ENCODE measurements around the gene PRRT2. TPM values are rescaled to one million over a fixed set of nuclear protein-coding genes. Genes with fewer than 3 reads are reported as not detected.

PRRT2 gene
- total RNA-seq, 2 donors from 2014 or later = 8.2 to 15.7 TPM

DNA sequence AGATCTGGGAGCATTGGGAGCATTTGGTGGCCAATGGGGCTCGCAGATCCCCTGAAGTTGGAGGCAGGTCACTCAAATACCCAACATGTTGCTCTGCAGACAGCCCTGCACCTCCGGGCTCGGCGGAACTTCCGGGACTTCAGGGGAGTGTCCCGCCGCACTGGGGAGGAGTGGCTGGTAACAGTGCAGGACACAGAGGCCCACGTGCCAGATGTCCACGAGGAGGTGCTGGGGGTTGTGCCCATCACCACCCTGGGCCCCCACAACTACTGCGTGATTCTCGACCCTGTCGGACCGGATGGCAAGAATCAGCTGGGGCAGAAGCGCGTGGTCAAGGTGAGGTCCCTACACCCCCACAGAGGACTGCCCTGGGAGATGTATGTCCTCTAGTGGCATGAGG lies 24.6 kb downstream of the PRRT2 start:
- 91 to 94% methylated on average over 11 to 15 of the region's 15 CpGs for WGBS, 2 experiments (ENCODE audit: insufficient coverage in 1 of 2, insufficient read length in 1 of 2)
- no peak overlapping the region for H3K27ac ChIP-seq (ENCODE audit: low read depth, low read length)
- no peak for DNase-seq
- Mint-ChIP-seq H3K27me3 (ENCODE audit: insufficient read depth) (no peaks in the 10 kb centered on the region), H3K36me3 (ENCODE audit: low read depth) (no peaks in the 10 kb centered on the region), H3K9me3 (no peaks in the 10 kb centered on the region), H3K27ac (no peak overlapping the region), H3K4me1 (no peaks in the 10 kb centered on the region), H3K4me3 (no peak overlapping the region)
- no peaks in the 10 kb centered on the region for H3K9me3 ChIP-seq (ENCODE audit: control insufficient read depth, low read length)
- H3K9ac ChIP-seq (ENCODE audit: extremely low read depth, low read length, poor library complexity, severe bottlenecking) = no peak overlapping the region
- H3K4me3 ChIP-seq (ENCODE audit: low read length) = no peak overlapping the region
- H3K4me1 ChIP-seq (ENCODE audit: control insufficient read depth, insufficient read depth, low read length) = no peaks in the 10 kb centered on the region
- H3K36me3 ChIP-seq (ENCODE audit: control insufficient read depth, insufficient read depth, low read length) = no peaks in the 10 kb centered on the region
- H3K27me3 ChIP-seq (ENCODE audit: control insufficient read depth, insufficient read depth, low read length, poor library complexity, severe bottlenecking) = no peaks in the 10 kb centered on the region
- TF ChIP-seq CTCF (conservative IDR thresholded peaks at IDR 0.05) = no peak

- Histone ChIP-seq H3K27ac (ENCODE audit: low read depth, low read length) (no peak overlapping the region), H3K27me3 (ENCODE audit: control insufficient read depth, insufficient read depth, low read length, poor library complexity, severe bottlenecking) (no peaks in the 10 kb centered on the region), H3K4me1 (ENCODE audit: control insufficient read depth, insufficient read depth, low read length) (no peaks in the 10 kb centered on the region), H3K4me3 (ENCODE audit: low read length) (no peak overlapping the region), H3K36me3 (ENCODE audit: control insufficient read depth, insufficient read depth, low read length) (no peaks in the 10 kb centered on the region), H3K9me3 (ENCODE audit: control insufficient read depth, low read length) (no peaks in the 10 kb centered on the region), H3K9ac (ENCODE audit: extremely low read depth, low read length, poor library complexity, severe bottlenecking) (no peak overlapping the region)
- TF ChIP-seq CTCF (conservative IDR thresholded peaks at IDR 0.05) = no peak
- Mint-ChIP-seq H3K36me3 (ENCODE audit: low read depth) (no peaks in the 10 kb centered on the region), H3K27ac (no peak overlapping the region), H3K4me3 (no peak overlapping the region), H3K9me3 (no peaks in the 10 kb centered on the region), H3K4me1 (no peaks in the 10 kb centered on the region), H3K27me3 (ENCODE audit: insufficient read depth) (no peaks in the 10 kb centered on the region)
- no peak for DNase-seq
- 89 to 97% methylated on average over 5 of the region's 5 CpGs for WGBS, 2 experiments (ENCODE audit: insufficient coverage in 1 of 2, insufficient read length in 1 of 2)
These were observed 25.8 kb downstream of the PRRT2 start for GRCh38 chr16:29837841-29838240.

- WGBS, 2 experiments (ENCODE audit: insufficient coverage in 1 of 2, insufficient read length in 1 of 2) = 89 to 100% methylated on average over 3 to 6 of the region's 6 CpGs
- H3K4me3 ChIP-seq (ENCODE audit: low read length) = no peak overlapping the region
- Mint-ChIP-seq H3K4me3 (no peak overlapping the region), H3K27me3 (ENCODE audit: insufficient read depth) (no peaks in the 10 kb centered on the region), H3K4me1 (no peaks in the 10 kb centered on the region), H3K36me3 (ENCODE audit: low read depth) (no peaks in the 10 kb centered on the region), H3K27ac (no peak overlapping the region), H3K9me3 (no peaks in the 10 kb centered on the region)
- H3K4me1 ChIP-seq (ENCODE audit: control insufficient read depth, insufficient read depth, low read length) = no peaks in the 10 kb centered on the region
- H3K9me3 ChIP-seq (ENCODE audit: control insufficient read depth, low read length) = no peaks in the 10 kb centered on the region
- DNase-seq = no peak
- H3K36me3 ChIP-seq (ENCODE audit: control insufficient read depth, insufficient read depth, low read length) = no peaks in the 10 kb centered on the region
- no peak overlapping the region for H3K9ac ChIP-seq (ENCODE audit: extremely low read depth, low read length, poor library complexity, severe bottlenecking)
- no peak overlapping the region for H3K27ac ChIP-seq (ENCODE audit: low read depth, low read length)
- H3K27me3 ChIP-seq (ENCODE audit: control insufficient read depth, insufficient read depth, low read length, poor library complexity, severe bottlenecking) = no peaks in the 10 kb centered on the region
- no peak for TF ChIP-seq CTCF (conservative IDR thresholded peaks at IDR 0.05)
These were observed 27.8 kb downstream of the PRRT2 start for GRCh38 chr16:29839822-29840221.

Measured in endodermal cell (in vitro differentiated cells).